ENCODE results near the gene RAMACL.

Gene RAMACL

DNA sequence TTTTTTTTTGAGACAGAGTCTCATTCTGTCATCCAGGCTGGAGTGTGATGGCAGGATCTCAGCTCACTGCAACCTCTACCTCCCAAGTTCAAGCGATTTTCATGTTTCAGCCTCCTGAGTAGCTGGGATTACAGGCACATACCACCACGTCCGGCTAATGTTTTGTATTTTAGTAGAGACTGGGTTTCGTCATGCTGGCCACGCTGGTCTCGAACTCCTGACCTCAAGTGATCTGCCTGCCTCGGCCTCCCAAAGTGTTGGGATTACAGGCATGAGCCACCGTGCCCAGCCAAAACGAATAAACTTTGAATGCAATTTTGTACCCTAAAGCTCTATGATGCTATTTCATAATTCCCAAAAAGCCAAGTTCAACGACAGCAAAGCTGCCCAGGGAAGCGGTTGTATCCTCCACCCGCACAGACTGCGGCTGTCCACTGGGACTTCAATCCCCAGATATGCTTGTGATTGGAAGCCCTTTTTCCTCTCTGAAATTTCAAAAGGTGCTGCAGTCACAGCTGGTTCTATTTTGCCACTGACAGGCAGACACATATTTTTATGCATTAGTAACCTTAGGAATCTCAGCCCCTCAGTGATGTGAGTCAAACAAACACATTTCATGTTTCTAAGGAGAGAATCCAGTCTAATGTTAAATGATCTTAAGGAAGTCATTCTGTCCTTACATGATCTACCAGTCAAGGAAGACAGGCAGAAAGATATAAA is 8.7 kb upstream of the RAMACL start:
- TF ChIP-seq, protein P1, sequence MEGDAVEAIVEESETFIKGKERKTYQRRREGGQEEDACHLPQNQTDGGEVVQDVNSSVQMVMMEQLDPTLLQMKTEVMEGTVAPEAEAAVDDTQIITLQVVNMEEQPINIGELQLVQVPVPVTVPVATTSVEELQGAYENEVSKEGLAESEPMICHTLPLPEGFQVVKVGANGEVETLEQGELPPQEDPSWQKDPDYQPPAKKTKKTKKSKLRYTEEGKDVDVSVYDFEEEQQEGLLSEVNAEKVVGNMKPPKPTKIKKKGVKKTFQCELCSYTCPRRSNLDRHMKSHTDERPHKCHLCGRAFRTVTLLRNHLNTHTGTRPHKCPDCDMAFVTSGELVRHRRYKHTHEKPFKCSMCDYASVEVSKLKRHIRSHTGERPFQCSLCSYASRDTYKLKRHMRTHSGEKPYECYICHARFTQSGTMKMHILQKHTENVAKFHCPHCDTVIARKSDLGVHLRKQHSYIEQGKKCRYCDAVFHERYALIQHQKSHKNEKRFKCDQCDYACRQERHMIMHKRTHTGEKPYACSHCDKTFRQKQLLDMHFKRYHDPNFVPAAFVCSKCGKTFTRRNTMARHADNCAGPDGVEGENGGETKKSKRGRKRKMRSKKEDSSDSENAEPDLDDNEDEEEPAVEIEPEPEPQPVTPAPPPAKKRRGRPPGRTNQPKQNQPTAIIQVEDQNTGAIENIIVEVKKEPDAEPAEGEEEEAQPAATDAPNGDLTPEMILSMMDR (conservative IDR thresholded peaks at IDR 0.05) = no peak
- no peak for TF ChIP-seq ZFX (IDR thresholded peaks at IDR 0.05)
- no peak overlapping the region for H3K27ac ChIP-seq

DNA sequence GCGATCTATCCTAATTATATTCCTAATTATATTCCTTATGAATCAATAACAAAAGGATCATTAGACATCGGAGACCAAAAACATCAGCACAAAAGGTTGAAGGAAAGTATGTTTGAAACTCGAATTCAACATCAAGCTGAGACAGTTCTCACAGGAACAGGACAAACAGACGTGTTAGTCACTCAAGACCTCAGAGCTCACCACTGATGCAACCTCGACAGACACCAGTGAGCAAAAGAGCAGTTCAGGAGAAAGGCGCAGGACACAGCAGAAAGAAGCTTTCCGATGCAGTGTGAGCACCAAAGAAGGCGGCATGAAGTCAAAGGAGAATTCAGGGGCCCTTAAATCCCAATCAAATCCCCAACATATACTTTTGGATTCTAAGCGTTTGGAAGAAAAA is 6.3 kb upstream of the RAMACL start:
- no peak for TF ChIP-seq ZFX (IDR thresholded peaks at IDR 0.05)
- TF ChIP-seq, protein P1 (conservative IDR thresholded peaks at IDR 0.05) = no peak

DNA sequence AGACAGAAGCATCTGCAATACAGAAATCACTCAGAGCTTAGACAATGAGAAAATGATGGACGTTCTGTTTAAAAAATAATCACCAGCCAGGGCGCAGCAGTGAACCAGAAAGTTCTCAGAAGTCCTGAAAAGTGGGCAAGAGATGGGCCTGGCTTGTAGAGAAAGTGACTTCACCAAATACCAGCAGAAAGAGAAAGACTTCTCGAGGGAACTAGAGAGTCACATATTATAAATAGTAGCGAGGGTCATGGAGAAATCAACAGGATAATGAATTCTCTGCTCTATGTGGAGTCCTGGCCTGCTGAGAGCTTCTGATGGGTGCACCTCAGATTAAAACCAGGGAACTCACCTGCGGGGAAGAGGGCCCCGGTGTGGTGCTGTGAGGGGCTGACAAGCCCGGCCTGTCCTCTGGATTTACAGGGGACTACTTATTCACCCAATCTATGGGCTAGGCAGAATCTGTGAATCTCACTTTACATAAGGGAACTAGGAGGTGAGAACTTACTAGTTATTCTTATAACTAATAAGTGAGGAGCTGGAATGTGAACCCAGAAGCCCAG is 5.6 kb upstream of the RAMACL start:
- no peak overlapping the region for H3K27ac ChIP-seq
- TF ChIP-seq, protein P1 (conservative IDR thresholded peaks at IDR 0.05) = no peak
- TF ChIP-seq ZFX (IDR thresholded peaks at IDR 0.05) = no peak

More for the DNA sequence above, 6.3 kb upstream of the RAMACL start:
- H3K27ac ChIP-seq = no peak overlapping the region

DNA sequence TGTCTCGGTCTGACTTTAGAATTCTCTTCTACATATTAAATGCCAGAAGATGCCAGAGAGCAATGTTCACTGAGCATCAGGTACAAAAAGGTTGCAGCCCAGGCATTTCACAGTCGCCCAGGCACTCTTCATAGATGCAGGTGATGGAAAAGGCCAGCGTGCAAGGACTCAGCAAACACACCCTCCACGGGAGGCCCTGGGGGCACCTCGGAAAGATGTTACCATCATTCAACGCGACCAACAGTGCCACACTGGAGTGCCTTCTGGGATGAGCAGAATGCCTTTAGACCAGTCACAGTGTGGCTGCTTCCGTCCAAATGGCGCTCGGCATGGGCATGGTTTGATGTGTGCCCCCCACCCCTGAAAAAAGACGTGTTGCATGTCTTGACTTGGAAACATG is 4.5 kb upstream of the RAMACL start:
- H3K27ac ChIP-seq = no peak overlapping the region
- TF ChIP-seq ZFX (IDR thresholded peaks at IDR 0.05) = no peak
- TF ChIP-seq, protein P1 (conservative IDR thresholded peaks at IDR 0.05) = no peak

DNA sequence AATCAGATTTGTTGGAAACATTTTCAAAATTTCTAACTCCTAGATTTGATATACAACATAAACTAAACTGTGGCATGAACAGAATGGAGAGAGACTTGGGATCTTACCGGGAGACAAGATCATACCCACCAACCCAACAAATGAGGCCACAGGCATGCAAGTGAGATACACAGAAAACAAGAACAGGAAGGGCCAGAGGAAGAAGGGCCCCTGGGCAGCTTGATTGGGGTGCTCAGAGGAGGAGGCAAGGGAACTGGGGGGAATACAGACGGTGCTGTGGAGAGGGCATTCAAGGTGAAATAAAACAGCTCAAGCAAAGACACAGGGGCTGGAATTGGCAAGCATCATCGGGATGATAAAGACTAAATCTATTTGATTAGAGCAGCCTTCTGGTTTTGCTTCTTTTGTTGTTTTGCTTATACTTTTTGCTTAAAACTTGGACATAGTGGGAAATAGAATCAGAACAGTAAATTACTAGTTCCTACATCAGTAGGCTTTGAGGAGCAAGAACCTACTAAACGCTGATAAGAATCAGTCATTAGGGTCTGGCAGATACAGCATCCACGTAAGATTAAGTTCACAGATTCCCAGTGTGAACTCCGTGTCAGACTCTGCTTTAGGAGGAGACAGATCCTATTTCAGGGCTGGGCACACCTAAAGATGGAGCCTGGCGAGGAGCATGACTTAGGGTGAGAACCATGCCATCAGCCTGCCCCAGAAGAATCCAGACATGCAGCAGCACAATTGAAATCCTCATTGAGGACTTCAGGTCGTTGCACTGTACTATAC is 3.5 kb upstream of the RAMACL start:
- H3K27ac ChIP-seq = no peak overlapping the region
- TF ChIP-seq, protein P1 (conservative IDR thresholded peaks at IDR 0.05) = no peak
- no peak for TF ChIP-seq ZFX (IDR thresholded peaks at IDR 0.05)

DNA sequence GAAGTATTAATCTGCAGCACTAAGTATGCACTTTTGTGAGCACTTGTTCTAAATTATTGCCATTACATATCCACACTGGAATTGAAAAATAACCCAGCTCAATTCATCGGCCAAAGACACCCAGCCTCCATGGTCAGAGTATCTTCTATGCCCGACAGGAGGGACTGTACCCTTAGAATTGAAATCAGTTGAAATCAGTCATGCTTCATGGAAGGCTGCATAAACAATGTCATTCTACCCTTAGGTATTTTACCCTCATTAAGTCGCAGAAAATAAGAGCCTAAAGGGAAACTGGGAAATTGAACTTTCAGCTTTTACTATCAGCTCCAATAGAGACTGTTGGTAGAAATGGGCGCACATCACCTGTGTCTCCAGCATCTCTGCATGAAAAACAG is 2.9 kb upstream of the RAMACL start:
- no peak overlapping the region for H3K27ac ChIP-seq
- TF ChIP-seq, protein P1 (conservative IDR thresholded peaks at IDR 0.05) = no peak
- TF ChIP-seq ZFX (IDR thresholded peaks at IDR 0.05) = no peak

Measured in C4-2B (cell line).